Thymus (tissue), 11 donors: ENCODE measurements around the gene EPHB2. TPM values are rescaled to one million over a fixed set of nuclear protein-coding genes. Genes with fewer than 3 reads are reported as not detected.
"Not testable (repeated sequence)": the region's sequence is repeated elsewhere in the genome, so short reads cannot be mapped to it uniquely, and the experiment has no call there.

Experiments
- DNase-seq, 9 donors: peaks; one replicate each; pipeline ENCODE4 v3.0.0-alpha.2; 2013; ENCODE audit warnings: low spot score in 9 of 9, low read depth in 6 of 9, missing footprints in 1 of 9
- H3K27ac ChIP-seq, 2 donors: one replicate each; pipeline ENCODE4 v1.5.1; 2013; ENCODE audit warnings: control low read depth in 1 of 2, low read depth in 1 of 2, low read length in 1 of 2, mild to moderate bottlenecking in 1 of 2, moderate library complexity in 1 of 2
- H3K27me3 ChIP-seq, 2 donors: one replicate each; pipeline ENCODE4 v1.5.1; 2013; ENCODE audit warnings: low read length in 1 of 2; ENCODE audit not compliant: control insufficient read depth in 2 of 2, insufficient read depth in 1 of 2
- H3K36me3 ChIP-seq, 2 donors: one replicate each; pipeline ENCODE4 v1.5.1; 2013; ENCODE audit warnings: low read length in 1 of 2, mild to moderate bottlenecking in 1 of 2, moderate library complexity in 1 of 2; ENCODE audit not compliant: control insufficient read depth in 2 of 2, insufficient read depth in 2 of 2
- H3K4me1 ChIP-seq, 2 donors: one replicate each; pipeline ENCODE4 v1.5.1; 2013; ENCODE audit warnings: low read length in 2 of 2; ENCODE audit not compliant: control insufficient read depth in 2 of 2, insufficient read depth in 2 of 2
- H3K4me3 ChIP-seq, 2 donors: one replicate each; pipeline ENCODE4 v1.5.1; 2013; ENCODE audit warnings: low read length in 2 of 2, control low read depth in 1 of 2, mild to moderate bottlenecking in 1 of 2
- H3K9me3 ChIP-seq, 2 donors: one replicate each; pipeline ENCODE4 v1.5.1; 2013; ENCODE audit warnings: low read length in 1 of 2, mild to moderate bottlenecking in 1 of 2; ENCODE audit not compliant: control insufficient read depth in 2 of 2, insufficient read depth in 1 of 2
- WGBS: extraction: QIAGEN DNeasy Blood & Tissue Kit; methylation state at CpG from one replicate; pipeline ENCODE4 v1.1.7; 2013; 5-methylcytosine and 5-hydroxymethylcytosine counted together
- polyA plus RNA-seq: library from polyadenylated mRNA; stranded (reverse); fragments of 200-250 nt; gene quantifications from one replicate; pipeline ENCODE4 v1.2.3, GENCODE V29; 2013
- total RNA-seq: library from RNA; stranded (reverse); fragments of 120-200 nt; gene quantifications from one replicate; pipeline ENCODE4 v1.2.4, GENCODE V29; 2013
- donor health status: healthy.

The EPHB2 gene
- total and polyA plus RNA-seq, 2 donors = 1.6 to 2.6 TPM

- DNase-seq = no peak
- 16% methylated on average over 17 of the region's 17 CpGs for WGBS
- H3K27me3 ChIP-seq = peaks cover 2 to 23% of the 10 kb centered on the region in 2 donors
- no peaks in the 10 kb centered on the region for H3K4me1 ChIP-seq
- no peaks in the 10 kb centered on the region for H3K9me3 ChIP-seq
- H3K36me3 ChIP-seq = no peaks in the 10 kb centered on the region
- H3K4me3 ChIP-seq = no peak overlapping the region
- no peak overlapping the region for H3K27ac ChIP-seq
Measured at GRCh38 chr1:22673486-22674409, 36.9 kb upstream of the EPHB2 start.

GRCh38 chr1:22674410-22674749, 36.3 kb upstream of the EPHB2 start:
- no peak for DNase-seq
- Histone ChIP-seq H3K27ac (no peak overlapping the region), H3K36me3 (no peaks in the 10 kb centered on the region), H3K27me3 (peaks cover 2 to 23% of the 10 kb centered on the region in 2 donors), H3K4me3 (no peak overlapping the region), H3K9me3 (no peaks in the 10 kb centered on the region), H3K4me1 (no peaks in the 10 kb centered on the region)
- 66% methylated on average over 1 of the region's 1 CpG for WGBS

DNA sequence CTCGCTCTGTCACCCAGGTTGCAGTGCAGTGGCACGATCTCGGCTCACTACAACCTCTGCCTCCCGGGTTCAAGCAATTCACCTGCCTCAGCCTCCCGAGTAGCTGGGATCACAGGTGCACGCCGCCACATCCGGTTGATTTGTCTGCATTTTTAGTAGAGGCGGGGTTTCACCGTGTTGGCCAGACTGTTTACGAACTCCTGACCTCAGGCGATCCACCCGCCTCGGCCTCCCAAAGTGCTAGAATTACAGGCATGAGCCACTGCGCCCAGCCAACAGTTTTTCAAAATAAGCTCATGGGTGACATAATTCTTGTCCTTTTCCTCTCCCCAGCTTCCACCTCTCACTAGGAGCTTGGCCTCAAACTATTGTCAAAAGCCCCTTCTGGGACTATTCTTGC, 34.5 kb upstream of the EPHB2 start:
- H3K36me3 ChIP-seq, H3K27ac ChIP-seq, H3K4me3 ChIP-seq, H3K9me3 ChIP-seq, H3K4me1 ChIP-seq, DNase-seq: not testable (repeated sequence)
- WGBS = 93% methylated on average over 15 of the region's 15 CpGs
- H3K27me3 ChIP-seq = peaks cover 2 to 18% of the 10 kb centered on the region in 2 donors

DNA sequence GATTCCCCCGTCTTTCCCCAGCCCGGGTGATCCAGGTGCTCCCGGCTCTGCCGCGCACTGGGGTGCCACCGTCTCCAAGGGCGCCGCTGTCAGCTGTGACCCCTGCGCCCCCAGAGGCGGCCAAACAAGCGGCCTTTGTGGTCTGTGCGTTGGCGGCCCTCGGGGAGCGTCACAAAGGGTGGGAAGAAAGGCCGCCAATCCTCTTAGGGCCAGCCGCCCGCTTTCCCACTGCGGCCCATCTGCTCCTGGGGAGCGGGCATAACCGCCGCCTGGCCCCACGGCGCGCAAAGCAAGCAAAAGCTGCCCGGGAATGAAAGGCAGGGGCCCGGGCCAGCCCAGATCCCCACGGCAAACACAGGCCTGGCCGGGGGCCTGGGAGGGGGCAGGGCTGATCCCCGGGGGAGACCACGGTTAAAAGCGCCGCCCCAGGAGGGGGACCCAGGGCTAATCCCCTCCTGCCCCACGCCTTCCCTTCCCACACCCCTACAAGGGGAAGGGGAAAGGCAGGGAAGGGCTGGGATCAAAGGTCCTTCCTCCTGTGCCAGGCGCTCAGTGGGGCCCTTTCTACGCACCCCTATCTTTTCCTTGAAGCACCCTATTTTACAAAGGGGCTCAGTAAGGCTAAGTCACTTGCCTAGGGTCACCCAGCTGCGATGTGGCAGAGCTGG, 33.6 kb upstream of the EPHB2 start:
- Histone ChIP-seq H3K4me3 (no peak overlapping the region), H3K9me3 (no peaks in the 10 kb centered on the region), H3K27ac (no peak overlapping the region), H3K4me1 (no peaks in the 10 kb centered on the region), H3K36me3 (no peaks in the 10 kb centered on the region), H3K27me3 (peaks cover 2 to 14% of the 10 kb centered on the region in 2 donors)
- WGBS = 82% methylated on average over 37 of the region's 37 CpGs
- DNase-seq = no peak

DNA sequence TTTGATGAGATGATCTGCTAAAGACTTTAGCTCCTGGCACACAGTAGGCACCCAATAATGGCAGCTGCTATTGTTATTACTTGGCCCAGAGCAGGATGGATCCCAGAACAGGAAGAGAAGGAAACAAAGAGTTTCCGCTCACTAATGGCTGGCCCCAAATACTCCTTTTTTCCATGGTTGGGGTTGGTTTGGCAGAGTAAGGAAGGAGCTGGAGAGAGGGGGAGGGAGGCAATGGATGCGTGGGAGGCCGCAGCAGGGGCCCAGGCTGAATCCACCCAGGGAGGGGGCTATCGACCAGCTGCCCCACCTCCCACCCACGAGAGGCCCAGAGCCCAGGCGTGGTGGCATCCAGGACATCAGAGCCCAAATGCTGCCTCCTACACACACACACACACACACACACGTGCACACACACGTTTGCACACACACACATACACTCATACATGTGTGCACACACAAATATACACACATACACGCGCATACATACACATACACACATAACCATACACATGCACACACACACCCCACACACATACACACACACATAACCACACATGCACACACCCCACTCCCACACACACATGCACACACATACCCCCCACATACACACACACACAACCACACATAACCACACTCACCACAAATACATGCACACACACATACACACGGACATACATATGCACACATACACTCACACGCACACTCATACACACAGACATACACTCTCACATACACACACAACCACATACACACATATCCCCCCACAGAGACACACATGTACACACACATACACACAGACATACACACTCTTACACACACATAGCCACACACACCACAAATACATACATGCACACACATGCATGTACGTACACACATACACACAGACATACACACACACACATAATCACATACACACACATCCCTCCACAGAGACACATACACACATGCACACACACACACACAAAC, 32.4 kb upstream of the EPHB2 start:
- Histone ChIP-seq H3K36me3 (no peaks in the 10 kb centered on the region), H3K4me3 (no peak overlapping the region), H3K27me3 (peaks cover 2 to 9% of the 10 kb centered on the region in 2 donors), H3K4me1 (no peaks in the 10 kb centered on the region), H3K9me3 (no peaks in the 10 kb centered on the region), H3K27ac (no peak overlapping the region)
- no peak for DNase-seq
- 92% methylated on average over 13 of the region's 13 CpGs for WGBS

DNA sequence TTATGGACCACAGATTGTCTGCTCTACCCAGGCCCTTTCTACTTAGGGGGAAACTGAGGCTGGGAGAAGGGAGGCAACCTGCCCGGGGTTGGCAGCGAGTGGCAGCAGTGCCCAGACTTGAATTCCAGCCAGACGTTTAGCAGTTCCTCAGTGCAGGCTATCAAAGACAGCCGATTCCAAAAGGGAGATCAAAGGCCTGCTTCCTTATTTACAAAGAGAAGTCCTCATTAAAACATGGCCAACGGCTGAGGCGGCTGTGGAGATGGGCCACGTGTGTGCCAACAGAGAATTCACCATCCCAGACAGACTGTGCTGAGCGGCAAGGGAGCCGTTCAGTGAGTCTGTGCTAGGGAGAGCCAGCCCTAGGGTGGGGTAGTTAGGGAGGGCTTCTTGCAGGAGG, 29.9 kb upstream of the EPHB2 start:
- Histone ChIP-seq H3K4me1 (no peaks in the 10 kb centered on the region), H3K4me3 (no peak overlapping the region), H3K9me3 (no peaks in the 10 kb centered on the region), H3K36me3 (no peaks in the 10 kb centered on the region), H3K27ac (no peak overlapping the region), H3K27me3 (peaks cover 0 to 2% of the 10 kb centered on the region in 2 donors)
- no peak for DNase-seq
- 83% methylated on average over 9 of the region's 9 CpGs for WGBS

DNA sequence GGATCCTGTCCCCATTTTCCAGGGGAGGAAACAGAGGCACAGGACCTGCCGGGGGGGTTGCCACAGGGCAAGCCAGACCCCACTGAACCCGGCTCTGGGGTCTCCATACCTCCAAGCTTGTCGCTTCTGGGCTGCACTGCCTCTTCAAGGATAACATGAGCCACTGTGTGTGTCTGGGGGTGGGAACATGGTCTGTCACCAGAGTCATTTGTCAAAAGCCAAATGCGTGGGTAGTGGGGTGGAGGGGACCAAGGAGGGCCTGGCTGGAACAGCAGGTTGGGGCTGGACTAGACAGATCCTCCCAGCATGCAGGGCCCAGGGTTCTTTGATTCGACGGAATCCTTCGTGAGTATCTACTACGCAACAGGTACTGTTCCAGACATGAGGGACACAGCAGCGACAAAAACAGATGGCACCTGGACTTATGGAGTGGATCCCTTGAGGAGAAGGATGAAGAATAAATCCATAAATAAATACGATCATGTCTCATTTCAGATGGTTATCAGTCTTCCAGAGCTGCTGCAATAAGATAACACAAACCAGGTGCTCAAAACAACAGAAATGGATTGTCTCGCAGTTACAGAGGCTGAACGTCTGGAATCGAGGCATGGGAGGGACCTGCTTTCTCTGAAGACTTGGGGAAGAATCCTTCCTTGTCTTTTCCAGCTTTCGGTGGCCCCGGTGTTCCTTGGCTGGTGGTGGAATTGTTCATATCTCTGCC, 28.9 kb upstream of the EPHB2 start:
- WGBS = 86% methylated on average over 15 of the region's 15 CpGs
- no peaks in the 10 kb centered on the region for H3K4me1 ChIP-seq
- H3K36me3 ChIP-seq = no peaks in the 10 kb centered on the region
- H3K27ac ChIP-seq = no peak overlapping the region
- no peak for DNase-seq
- H3K27me3 ChIP-seq = peaks cover 0 to 2% of the 10 kb centered on the region in 2 donors
- no peak overlapping the region for H3K4me3 ChIP-seq
- no peaks in the 10 kb centered on the region for H3K9me3 ChIP-seq

DNA sequence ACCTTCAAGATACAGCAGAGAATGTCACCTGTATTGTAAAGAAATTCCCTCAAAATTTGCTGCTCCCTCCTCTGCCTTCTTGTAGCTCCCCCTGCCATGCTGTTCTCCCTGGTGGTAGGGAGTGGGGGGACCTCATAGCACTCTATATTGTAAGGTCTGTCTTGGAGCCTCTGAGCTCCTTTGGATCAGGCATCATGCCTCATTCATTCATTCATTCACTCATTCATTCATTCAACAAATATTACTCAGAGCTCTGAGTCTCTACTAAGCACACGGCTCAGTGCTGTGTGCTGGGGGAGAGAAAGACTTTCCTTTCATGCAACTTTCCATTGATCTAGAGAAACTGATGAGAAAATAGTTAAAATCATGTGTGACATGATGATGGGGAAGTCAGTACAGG, 27.1 kb upstream of the EPHB2 start:
- Histone ChIP-seq H3K27me3 (peaks cover 0 to 2% of the 10 kb centered on the region in 2 donors), H3K9me3 (no peaks in the 10 kb centered on the region), H3K4me1 (no peaks in the 10 kb centered on the region), H3K4me3 (no peak overlapping the region), H3K27ac (no peak overlapping the region), H3K36me3 (no peaks in the 10 kb centered on the region)
- DNase-seq = no peak
- 91% methylated on average over 1 of the region's 1 CpG for WGBS
